ENCODE measurements around the gene OSBPL1A. TPM values are rescaled to one million over a fixed set of nuclear protein-coding genes. Genes with fewer than 3 reads are reported as not detected.

Gene OSBPL1A
- 34.6 and 40.7 TPM in 2 replicates for total RNA-seq (2014; rRNA removed; shearing (Covaris generic))

DNA sequence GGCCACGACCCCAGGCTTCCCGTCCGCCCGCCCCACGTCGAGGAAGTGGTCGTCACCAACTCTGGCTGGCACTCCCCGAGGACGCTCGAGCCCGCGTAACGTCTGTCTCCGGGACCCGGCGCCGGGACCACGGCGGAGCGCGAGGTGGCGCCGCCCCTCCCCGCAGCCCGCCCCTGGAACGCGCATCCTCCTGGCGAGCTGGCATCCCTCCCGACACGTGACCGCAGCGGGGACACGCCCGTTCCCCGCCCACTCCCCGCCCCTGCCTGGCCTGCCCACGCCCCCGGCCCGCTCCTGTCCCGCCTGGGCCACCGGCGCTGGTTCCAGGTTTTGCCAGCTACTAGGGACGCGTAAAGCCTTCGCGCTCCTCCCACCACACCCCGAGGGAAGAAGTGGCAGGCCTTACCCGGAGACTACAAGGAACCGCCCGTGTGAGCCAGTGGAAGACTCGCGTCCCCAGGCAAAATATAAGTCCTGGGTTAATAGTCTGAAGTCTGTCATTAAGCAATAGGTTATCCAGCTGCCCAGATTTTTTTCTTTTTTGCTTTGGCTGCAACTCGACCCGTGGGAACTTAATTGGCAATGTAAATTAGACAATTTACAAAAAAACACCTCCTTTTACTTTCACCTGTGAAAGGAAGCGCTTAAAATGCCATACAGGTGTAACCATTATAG lies at the start of gene OSBPL1A:
Gene OSBPL1A, minus strand, starts transcription at position 131 of the 675 bp plus-strand sequence. CDS start 20,291 bp downstream, outside the sequence.
- peaks cover 4% of the 10 kb centered on the region; the same call in 1 of the 2 replicates for H3K36me3 ChIP-seq
- peak within 1 kb of the TSS; percentile 89 for H3K27ac ChIP-seq
- peaks cover 25% of the 10 kb centered on the region for H3K4me1 ChIP-seq (replicated peaks)
- peak; percentile 85 to 96 for DNase-seq (ENCODE audit: low read depth in 1 of 2, low spot score in 2 of 2)
- no peaks in the 10 kb centered on the region for H3K9me3 ChIP-seq (replicated peaks)
- H3K4me3 ChIP-seq, result peak within 1 kb of the TSS; percentile 85
- no peaks in the 10 kb centered on the region for H3K27me3 ChIP-seq (replicated peaks)

GRCh38 chr18:24446953-24447538 lies 49.4 kb upstream of the OSBPL1A start:
- H3K9me3 ChIP-seq (replicated peaks), result no peaks in the 10 kb centered on the region

GRCh38 chr18:24446453-24446852 lies 48.8 kb upstream of the OSBPL1A start:
- H3K4me3 ChIP-seq, result no peak overlapping the region
- H3K27me3 ChIP-seq (replicated peaks), result no peaks in the 10 kb centered on the region
- no peaks in the 10 kb centered on the region for H3K9me3 ChIP-seq (replicated peaks)
- peaks cover 25% of the 10 kb centered on the region for H3K36me3 ChIP-seq
- no peak overlapping the region for H3K27ac ChIP-seq
- DNase-seq (ENCODE audit: low read depth in 1 of 2, low spot score in 2 of 2), result no peak
- H3K4me1 ChIP-seq (replicated peaks), result no peaks in the 10 kb centered on the region

More at GRCh38 chr18:24446953-24447538, 49.4 kb upstream of the OSBPL1A start:
- Histone ChIP-seq H3K27ac (no peak overlapping the region), H3K36me3 (peaks cover 22% of the 10 kb centered on the region), H3K4me3 (no peak overlapping the region), H3K27me3 (replicated peaks) (no peaks in the 10 kb centered on the region), H3K4me1 (replicated peaks) (no peaks in the 10 kb centered on the region)
- DNase-seq (ENCODE audit: low read depth in 1 of 2, low spot score in 2 of 2), result no peak

DNA sequence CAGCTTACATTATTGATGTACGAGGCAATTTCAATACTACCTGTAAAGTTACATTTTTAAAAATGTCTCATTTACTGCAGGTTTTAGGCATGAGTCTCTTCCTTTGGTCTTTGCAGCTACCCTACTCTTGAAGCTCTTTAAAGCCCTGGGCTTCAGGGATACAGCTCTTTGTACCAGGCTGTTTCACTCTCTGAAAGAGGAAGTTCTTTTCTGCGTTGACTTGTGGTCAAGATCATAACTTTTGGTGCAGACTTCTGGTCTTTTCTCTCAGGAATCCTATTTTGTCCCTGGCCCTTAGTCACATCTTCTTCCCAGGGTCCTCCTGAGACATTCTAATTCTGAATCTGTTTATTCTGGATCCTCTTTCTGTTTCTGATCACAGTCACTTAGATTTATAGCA lies 46.2 kb upstream of the OSBPL1A start:
- Histone ChIP-seq H3K36me3 (peaks cover 37% of the 10 kb centered on the region), H3K4me1 (replicated peaks) (no peaks in the 10 kb centered on the region), H3K27me3 (replicated peaks) (no peaks in the 10 kb centered on the region), H3K9me3 (replicated peaks) (no peaks in the 10 kb centered on the region), H3K27ac (no peak overlapping the region), H3K4me3 (no peak overlapping the region)
- DNase-seq (ENCODE audit: low read depth in 1 of 2, low spot score in 2 of 2), result no peak

DNA sequence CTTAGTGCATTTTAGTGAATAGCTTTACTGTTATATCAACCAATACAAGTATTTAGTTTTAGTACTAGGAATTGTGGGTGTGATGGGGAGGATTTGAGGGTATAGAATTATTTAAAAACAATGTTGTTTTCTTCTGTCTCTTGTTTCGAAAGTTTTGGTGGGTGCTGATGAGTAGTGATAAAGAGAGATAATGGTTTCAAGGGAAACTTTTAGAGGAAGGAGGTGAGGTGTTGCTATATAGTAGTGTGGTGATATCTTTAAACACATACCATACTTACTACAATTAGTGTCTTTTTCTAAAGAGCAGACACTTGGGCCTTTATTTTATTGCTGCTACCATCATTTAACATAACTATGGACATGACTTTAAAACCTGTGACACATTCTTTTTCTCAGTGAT lies 39.3 kb upstream of the OSBPL1A start:
- no peaks in the 10 kb centered on the region for H3K9me3 ChIP-seq (replicated peaks)
- no peak for DNase-seq (ENCODE audit: low read depth in 1 of 2, low spot score in 2 of 2)
- peaks cover 23% of the 10 kb centered on the region for H3K36me3 ChIP-seq
- H3K4me1 ChIP-seq (replicated peaks), result no peaks in the 10 kb centered on the region
- no peak overlapping the region for H3K27ac ChIP-seq
- H3K27me3 ChIP-seq (replicated peaks), result no peaks in the 10 kb centered on the region
- no peak overlapping the region for H3K4me3 ChIP-seq

DNA sequence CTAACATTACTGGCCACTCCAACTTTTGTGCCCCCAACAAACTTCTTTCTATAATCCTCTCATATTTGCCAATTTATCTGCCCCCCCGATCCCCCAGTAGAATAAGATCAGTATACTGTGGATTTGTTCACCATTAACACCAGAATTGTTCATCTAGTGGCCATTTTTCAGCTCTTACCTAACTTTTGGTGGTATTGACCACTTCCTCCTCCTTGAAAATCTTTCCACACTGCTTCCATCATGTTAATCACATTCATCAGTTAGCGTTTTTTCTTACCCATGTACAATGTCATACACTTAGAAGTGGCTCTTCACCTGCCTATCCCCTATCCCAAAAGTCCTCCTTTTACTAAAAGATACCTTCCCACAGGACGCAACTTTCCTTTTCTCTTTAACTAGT lies 35.0 kb upstream of the OSBPL1A start:
- H3K4me3 ChIP-seq, result no peak overlapping the region
- H3K27me3 ChIP-seq (replicated peaks), result no peaks in the 10 kb centered on the region
- DNase-seq (ENCODE audit: low read depth in 1 of 2, low spot score in 2 of 2), result no peak
- H3K9me3 ChIP-seq (replicated peaks), result no peaks in the 10 kb centered on the region
- peaks cover 8% of the 10 kb centered on the region for H3K36me3 ChIP-seq
- H3K27ac ChIP-seq, result no peak overlapping the region
- peaks cover 3% of the 10 kb centered on the region for H3K4me1 ChIP-seq (replicated peaks)

DNA sequence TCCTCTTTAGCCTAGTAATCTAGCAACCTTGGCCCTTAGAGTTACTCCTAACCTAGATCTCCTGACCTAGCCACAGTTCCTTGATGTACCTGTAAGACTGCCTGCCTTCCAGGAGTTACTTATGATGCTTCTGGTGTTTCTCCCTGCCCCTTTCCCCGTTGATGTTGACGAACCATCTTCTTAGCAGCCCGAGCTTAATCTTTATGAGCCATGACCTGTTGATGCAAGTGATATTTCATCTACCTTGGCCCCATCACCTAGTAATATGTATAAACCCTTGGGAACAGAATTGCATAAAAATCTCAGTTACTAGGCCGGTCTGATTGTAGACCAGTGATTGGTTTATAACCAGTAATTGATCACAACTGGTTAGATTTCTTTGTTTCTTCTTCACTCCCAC lies 31.6 kb upstream of the OSBPL1A start:
- 0 out of 2 replicates have a peak, but pooled peaks cover 4% of the 10 kb centered on the region for H3K9me3 ChIP-seq (replicated peaks)
- peaks cover 18% of the 10 kb centered on the region for H3K4me1 ChIP-seq (replicated peaks)
- H3K4me3 ChIP-seq, result no peak overlapping the region
- no peaks in the 10 kb centered on the region for H3K27me3 ChIP-seq (replicated peaks)
- DNase-seq (ENCODE audit: low read depth in 1 of 2, low spot score in 2 of 2), result no peak
- peaks cover 13% of the 10 kb centered on the region for H3K36me3 ChIP-seq
- no peak overlapping the region for H3K27ac ChIP-seq

DNA sequence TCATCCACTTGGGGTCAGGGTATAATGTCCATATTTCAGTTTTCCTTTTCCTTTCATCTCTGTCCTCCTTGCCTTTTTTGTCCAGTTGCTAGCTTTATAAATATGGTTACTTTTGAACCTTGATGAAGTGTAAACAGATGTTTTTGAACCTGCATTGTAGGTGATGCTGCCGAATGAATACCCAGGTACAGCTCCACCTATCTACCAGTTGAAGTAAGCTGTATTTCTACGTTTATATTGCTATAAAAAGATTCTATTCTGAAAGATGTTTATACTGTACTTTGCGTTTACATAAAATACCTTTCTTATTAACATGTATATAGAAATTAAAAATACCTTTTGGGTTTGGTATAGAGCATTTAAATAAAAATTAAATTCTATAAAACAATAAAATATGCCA lies 31.1 kb upstream of the OSBPL1A start:
- Histone ChIP-seq H3K9me3 (replicated peaks) (0 out of 2 replicates have a peak, but pooled peaks cover 4% of the 10 kb centered on the region), H3K4me1 (replicated peaks) (peaks cover 18% of the 10 kb centered on the region), H3K4me3 (no peak overlapping the region), H3K36me3 (peaks cover 13% of the 10 kb centered on the region), H3K27me3 (replicated peaks) (no peaks in the 10 kb centered on the region), H3K27ac (no peak overlapping the region)
- no peak for DNase-seq (ENCODE audit: low read depth in 1 of 2, low spot score in 2 of 2)

GRCh38 chr18:24427484-24427883 lies 29.9 kb upstream of the OSBPL1A start:
- H3K9me3 ChIP-seq (replicated peaks), result 0 out of 2 replicates have a peak, but pooled peaks cover 4% of the 10 kb centered on the region
- peaks cover 18% of the 10 kb centered on the region for H3K4me1 ChIP-seq (replicated peaks)
- no peak overlapping the region for H3K27ac ChIP-seq
- no peaks in the 10 kb centered on the region for H3K27me3 ChIP-seq (replicated peaks)
- peaks cover 9% of the 10 kb centered on the region for H3K36me3 ChIP-seq
- no peak for DNase-seq (ENCODE audit: low read depth in 1 of 2, low spot score in 2 of 2)
- H3K4me3 ChIP-seq, result peak overlapping the region; percentile 83; the same call in 1 of the 2 replicates

- Histone ChIP-seq H3K4me1 (replicated peaks) (peaks cover 24% of the 10 kb centered on the region), H3K4me3 (peak within 1 kb of the TSS; percentile 83), H3K9me3 (replicated peaks) (0 out of 2 replicates have a peak, but pooled peaks cover 4% of the 10 kb centered on the region), H3K27ac (peak within 1 kb of the TSS; percentile 64), H3K27me3 (replicated peaks) (0 out of 2 replicates have a peak, but pooled peaks cover 3% of the 10 kb centered on the region), H3K36me3 (peaks cover 9% of the 10 kb centered on the region; the same call in 1 of the 2 replicates)
- DNase-seq (ENCODE audit: low read depth in 1 of 2, low spot score in 2 of 2), result peak; percentile 75 to 83
Measured at GRCh38 chr18:24426398-24427294, 29.0 kb upstream of the OSBPL1A start, which contains the start of gene IMPACT. Gene IMPACT, plus strand, starts transcription at chr18:24426670. Its CDS starts 87 bp downstream, at chr18:24426757.

GRCh38 chr18:24426073-24426397 lies 28.4 kb upstream of the OSBPL1A start:
- Histone ChIP-seq H3K27me3 (replicated peaks) (0 out of 2 replicates have a peak, but pooled peaks cover 4% of the 10 kb centered on the region), H3K4me3 (peak overlapping the region; percentile 83), H3K4me1 (replicated peaks) (peaks cover 27% of the 10 kb centered on the region), H3K36me3 (peaks cover 9% of the 10 kb centered on the region; the same call in 1 of the 2 replicates), H3K9me3 (replicated peaks) (0 out of 2 replicates have a peak, but pooled peaks cover 4% of the 10 kb centered on the region), H3K27ac (peak overlapping the region; percentile 64)
- DNase-seq (ENCODE audit: low read depth in 1 of 2, low spot score in 2 of 2), result no peak

DNA sequence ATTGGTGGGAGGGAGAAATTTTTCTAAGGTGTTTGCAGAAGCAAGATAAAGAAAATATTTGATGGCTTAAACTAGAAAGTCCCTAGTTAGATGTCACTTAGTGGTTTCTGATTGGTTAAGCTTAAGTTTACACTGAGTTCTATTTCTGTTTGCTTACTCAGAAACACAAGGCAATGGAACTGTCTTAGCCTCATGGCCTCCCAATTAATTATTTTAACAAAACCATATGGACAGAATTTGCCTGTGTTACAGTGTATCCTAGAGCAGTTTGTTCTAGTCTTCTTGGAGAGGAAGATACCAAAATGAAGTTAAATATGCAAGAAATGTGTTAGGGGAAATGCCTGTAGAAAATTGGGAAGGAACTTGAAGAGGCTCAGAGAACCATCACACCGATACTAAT lies 24.2 kb upstream of the OSBPL1A start:
- Histone ChIP-seq H3K4me1 (replicated peaks) (peaks cover 18% of the 10 kb centered on the region), H3K27me3 (replicated peaks) (0 out of 2 replicates have a peak, but pooled peaks cover 4% of the 10 kb centered on the region), H3K9me3 (replicated peaks) (0 out of 2 replicates have a peak, but pooled peaks cover 4% of the 10 kb centered on the region), H3K4me3 (no peak overlapping the region), H3K27ac (no peak overlapping the region), H3K36me3 (peaks cover 7% of the 10 kb centered on the region; the same call in 1 of the 2 replicates)
- no peak for DNase-seq (ENCODE audit: low read depth in 1 of 2, low spot score in 2 of 2)

DNA sequence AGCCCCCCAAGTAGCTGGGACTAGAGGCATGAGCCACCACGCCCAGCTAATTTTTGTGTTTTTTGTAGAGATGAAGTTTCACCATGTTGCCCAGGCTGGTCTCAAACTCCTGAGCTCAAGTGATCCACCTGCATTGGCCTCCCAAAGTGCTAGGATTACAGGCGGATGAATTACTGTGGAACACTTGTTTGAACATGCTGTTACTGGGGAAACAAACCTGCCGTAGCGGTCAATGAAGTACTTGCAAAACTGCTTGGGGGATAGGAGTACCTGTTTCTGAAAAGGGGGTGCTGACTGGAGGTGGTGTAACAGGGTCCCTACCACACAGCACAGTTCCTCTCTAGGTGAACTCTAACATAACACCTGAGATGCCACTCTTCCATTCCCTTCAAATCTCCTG lies 22.9 kb upstream of the OSBPL1A start:
- no peak for DNase-seq (ENCODE audit: low read depth in 1 of 2, low spot score in 2 of 2)
- H3K4me1 ChIP-seq (replicated peaks), result peaks cover 9% of the 10 kb centered on the region; the same call in 1 of the 2 replicates
- peaks cover 4% of the 10 kb centered on the region for H3K27me3 ChIP-seq (replicated peaks)
- no peaks in the 10 kb centered on the region for H3K9me3 ChIP-seq (replicated peaks)
- no peak overlapping the region for H3K4me3 ChIP-seq
- no peaks in the 10 kb centered on the region for H3K36me3 ChIP-seq
- H3K27ac ChIP-seq, result no peak overlapping the region

Data from SJSA1 (cell line).